Left kidney (tissue), 2 donors: ENCODE data around the gene ZNF629. TPM values are rescaled to one million over a fixed set of nuclear protein-coding genes. Genes with fewer than 3 reads are reported as not detected.

Experiments used
- DNase-seq: peaks from one replicate; pipeline ENCODE4 v3.0.0-alpha.2; 2013
- polyA plus RNA-seq: library from polyadenylated mRNA; unstranded; fragments of 120-200 nt; gene quantifications from one replicate; pipeline ENCODE4 v1.2.1, GENCODE V29; 2013; ENCODE audit not compliant: insufficient read length

Gene ZNF629
- polyA plus RNA-seq, 1 donor: 27.6 TPM

DNA sequence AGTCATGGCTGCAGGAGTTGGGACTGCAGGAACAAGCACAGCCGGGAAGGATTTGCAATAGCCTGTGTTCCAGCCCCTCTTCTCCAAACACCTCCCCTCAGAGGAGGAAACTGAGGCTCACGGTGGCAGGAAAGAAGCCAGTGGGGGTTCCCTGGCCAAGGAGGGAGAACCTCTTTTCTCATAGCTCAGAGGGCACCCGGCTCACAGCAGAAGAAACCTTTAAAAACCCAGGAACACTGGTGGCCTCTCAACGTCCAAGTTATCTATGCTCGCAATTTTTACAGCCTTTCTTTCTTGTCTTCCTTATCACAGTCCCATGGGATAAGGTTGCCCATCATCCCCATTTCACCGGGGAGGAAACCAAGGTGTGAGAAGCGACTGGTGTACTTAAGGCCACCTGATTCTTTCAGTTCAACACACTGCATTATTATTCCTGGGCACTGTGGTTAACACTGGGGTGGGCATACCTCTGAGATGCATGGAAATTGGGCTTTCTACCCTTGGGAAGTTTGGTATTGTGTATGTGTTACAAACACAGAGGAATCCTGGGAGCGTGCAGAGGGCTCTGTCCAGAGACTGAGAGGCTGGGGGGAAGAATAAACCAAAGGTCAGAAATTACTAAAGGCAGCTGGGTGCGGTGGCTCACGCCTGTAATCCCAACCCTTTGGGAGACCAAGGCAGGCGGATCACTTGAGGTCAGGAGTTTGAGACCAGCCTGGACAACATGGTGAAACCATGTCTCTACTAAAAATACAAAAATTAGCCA is 791 bp upstream of the ZNF629 start:
- no peak for DNase-seq

DNA sequence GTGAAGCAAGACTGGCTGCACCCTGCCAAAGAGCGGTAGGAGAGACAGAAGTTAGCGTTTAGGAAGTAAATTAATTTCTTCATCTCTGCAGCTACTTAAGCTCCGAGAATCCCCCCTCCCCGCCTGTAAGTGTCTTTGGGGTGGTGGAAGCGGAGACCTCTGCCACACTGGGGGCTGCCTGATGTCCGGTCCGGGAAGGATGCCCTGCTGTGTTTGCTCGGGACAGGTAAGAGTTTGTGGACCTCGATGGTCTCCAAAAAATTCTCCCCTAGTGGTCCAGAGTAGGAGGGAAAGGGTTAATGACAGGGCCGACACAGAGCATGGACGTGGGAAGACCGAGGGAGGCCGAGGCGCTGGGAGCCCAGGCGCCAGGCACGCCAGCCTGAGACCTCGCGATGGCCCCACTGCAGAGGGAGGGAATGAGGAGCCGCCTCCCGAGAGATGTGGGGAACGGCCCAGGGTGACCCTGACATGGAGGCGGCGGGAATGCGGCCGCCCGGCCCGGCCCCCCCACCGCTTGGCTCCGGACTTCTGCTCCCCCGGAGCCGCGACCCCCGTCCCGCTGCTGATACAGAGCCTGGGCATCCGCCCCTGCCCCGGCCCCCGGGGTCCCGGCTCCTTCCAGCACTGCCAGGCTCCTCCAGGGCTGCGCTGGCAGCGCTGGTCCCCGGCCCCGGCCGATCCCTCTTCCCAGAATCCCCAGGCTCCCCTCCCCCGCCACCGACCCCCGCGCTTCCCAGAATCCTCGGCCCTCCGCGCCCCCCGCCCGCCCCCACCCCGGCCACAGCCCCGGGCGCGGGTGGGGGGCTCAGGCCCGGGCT is 680 bp downstream of the ZNF629 start:
- DNase-seq: no peak

DNA sequence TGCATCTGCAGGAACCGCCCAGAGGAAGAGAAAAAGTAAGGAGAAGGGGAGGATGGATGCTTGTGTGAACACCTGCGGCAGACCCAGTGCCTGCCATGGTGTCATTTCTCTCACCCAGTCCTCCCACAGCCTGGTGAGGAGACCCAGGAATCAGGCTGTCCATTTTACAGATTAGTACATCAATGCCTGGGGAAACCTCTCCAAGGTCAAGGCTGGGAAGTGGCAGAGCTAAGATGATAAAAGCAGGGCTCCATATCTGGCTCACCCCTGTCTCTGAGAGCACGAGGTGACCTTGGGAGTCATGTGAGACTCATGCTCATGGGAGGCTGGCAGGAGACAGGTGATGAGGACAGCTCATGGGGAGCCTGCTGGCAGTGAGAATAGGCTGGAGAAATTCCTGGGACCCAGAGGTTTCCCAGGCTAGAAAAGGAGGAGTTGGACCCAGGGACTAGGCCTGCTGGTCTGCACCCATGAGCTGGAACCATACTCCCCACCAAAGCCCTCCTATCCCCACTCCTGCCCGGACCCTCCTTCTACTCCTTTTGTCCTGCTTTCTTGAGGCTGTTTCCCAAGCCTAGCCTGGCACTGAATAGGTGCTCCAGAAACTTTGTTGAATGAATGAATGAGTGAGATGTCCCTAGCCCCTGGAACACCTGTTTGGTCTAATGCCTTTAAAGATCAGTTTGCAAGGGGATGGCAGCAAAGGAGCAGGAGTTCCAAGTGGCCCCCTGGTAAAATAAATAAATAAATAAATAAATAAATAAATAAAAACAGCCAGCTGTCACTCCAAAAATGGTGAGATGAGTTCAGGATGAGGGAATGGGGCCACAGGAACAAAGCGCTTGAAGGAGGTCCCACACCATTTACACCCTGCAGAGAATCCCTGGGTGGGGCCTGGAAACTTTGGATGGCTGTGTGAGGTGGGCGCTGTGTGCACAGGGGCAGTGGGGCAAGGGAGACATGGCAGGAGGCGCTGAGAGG is 1.6 kb downstream of the ZNF629 start:
- no peak for DNase-seq

DNA sequence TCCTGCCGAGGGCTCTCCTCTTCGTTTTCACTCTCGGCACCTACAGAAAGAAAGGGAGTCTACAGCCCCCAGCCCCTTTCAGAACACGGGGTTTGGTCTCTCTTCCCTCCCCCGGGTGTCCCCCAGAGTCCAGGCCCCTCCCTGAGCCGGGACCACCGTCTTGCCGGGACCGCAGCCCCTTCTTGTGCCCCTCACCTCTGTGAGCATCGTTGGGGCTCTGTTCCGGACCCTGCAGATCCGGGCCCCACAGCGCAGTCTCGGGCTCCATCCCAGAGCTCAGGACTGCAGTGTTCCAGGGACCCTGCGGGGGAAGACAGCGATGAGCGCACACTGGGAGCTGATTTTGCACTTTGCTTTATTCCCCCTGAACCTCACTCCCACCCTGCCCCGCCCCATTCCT is 2.8 kb downstream of the ZNF629 start:
- no peak for DNase-seq

DNA sequence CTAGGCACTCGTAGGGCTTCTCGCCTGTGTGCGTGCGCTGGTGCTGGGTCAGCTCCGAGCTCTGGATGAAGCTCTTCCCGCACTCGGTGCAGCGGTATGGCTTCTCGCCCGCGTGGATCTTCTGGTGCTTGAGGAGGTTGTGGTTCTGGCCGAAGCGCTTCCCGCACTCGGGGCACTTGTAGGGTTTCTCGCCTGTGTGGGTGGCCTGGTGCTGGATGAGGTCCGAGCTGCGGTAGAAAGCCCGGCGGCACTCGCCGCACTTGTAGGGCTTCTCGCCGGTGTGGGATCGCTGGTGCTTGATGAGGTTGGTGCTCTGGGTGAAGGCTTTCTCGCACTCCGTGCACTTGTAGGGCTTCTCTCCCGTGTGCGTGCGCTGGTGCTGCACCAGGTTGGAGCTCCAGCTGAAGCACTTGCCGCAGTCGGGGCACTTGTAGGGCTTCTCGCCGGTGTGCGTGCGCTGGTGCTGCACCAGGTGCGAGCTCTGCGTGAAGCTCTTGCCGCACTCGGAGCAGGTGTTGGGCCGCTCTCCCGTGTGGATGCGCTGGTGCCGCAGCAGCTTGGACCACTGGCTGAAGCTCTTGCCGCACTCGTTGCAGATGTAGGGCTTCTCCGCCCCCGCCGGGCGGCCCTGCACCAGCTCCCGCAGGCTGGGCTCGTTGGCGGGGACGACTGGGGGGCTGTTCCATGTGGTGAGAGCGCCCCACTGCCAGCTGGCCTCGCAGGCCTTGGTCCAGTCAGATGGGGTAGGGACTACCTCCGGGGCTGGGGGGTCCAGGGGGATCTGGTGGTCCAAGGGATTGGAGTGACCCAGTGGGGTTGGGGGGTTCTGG is 3.5 kb downstream of the ZNF629 start:
- DNase-seq: no peak

DNA sequence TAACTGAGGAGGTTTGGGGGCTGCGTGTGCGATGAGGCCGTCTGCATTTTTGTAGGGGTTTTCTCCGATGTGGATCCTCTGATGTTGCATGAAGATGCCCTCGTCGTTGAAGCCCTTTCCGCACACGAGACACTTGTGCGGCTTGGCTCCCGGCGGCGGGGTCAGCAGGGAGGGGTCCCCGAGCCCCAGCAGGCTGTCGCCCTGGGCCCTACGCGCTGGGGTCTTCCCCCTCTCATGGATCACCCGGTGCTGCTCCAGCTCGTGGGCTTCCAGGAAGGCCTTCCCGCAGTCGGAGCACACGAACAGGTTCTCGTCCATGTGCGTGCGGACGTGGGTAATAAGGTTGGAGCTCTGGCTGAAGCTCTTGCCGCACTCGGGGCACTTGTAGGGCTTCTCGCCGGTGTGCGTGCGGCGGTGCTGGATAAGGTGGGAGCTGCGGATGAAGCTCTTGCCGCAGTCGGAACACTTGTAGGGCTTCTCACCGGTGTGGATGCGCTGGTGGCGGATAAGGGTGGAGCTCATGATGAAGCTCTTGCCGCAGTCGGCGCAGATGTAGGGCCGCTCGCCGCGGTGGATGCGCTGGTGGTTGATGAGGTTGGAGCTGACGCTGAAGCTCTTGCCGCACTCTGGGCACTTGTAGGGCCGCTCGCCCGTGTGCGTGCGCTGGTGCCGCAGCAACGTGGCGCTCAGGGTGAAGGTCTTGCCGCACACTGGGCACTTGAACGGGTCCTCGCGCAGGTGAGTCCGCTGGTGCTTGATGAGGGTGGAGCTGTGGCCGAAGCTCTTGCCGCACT is 4.3 kb downstream of the ZNF629 start:
- DNase-seq: no peak

DNA sequence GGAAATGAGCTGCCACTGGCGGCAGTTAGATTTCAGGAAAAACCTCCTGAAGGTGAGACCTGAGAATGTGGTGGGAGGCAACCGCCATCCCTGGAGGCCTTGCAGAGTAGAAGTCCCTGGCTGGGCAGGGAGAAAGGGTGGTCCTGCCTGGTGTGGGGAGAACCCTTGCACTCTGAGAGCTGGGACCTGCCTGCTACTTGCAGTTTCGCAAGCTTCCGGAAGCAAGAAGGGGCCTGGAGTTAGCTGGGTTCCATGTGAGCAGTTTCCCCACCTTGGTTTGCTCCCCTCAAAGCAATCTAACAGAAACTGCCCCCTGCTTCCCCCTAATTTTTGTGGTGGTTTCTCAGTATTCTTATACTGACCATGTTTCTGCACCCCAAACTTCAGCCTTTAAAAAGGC is 6.5 kb downstream of the ZNF629 start:
- no peak for DNase-seq

DNA sequence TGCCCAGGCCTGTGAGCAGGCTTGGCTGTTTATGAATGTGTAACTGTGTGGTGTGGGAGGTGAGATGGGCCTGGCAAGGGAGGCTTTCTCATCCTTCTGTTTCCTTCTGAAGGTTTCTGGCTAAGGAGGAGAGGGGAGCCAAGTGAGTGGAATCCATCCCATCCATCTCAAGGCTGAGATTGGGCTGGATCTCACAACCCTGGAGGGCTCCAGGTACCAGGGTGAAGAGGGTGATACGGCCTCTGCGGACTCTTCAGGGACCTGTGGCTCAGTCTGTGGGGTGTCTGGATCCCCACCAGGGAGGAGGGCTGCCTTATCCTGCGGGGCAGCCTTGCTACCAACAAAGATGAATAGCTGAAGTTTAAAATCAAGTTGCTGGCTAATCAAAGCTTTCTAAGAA is 7.0 kb downstream of the ZNF629 start:
- DNase-seq: no peak

DNA sequence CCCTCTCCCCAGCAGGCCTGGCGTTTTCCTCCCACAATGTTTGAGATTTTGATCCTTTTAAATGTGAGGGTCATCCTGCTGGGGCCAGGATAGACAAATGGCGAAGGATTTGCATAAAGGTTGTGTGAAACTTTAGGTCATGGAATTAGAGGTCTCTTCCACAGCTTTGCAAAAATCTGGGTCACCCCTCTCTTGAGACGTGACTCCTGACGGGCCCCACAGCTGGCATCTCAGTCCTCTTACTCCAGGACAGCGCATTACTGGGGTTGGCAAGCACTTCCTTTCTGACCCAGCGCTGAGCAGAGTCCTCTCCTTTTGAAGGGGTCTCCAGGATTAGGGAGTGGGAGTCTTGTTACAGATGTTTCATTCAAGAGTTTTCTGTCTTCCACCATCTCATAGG is 7.4 kb downstream of the ZNF629 start:
- DNase-seq: no peak

DNA sequence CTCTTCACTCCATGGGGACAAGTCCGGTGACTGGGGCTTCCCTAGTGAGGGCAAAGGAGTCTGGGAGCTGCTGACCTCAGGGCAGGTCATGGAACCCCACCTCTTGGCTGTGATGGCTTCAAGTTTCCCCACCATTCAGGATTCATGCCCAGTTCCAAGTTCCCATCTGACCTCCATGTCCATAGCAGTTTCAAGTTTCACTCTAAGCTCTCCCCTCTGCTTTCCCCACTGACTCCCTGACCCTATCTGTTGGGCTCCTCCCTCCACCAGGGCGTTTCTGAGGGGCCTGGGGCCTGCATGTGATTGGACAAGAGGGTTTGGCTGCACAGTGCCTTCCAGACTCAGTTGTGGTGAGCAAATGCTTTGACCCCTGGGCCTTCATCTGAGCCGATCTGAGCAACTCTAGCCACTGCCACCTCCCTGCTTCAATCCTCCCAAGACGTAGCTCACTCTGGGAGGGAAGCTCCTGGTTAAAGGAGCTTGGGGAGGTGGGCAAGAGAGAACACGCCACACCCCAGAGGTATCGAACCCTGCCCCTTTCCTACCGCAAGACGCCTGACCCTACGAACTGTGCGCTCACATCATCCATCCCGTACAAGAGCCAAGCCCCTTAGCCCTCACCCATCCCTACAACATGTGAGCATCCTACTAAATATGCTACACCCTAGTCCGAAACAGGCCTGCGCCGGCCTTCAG is 8.3 kb downstream of the ZNF629 start:
- DNase-seq: no peak

DNA sequence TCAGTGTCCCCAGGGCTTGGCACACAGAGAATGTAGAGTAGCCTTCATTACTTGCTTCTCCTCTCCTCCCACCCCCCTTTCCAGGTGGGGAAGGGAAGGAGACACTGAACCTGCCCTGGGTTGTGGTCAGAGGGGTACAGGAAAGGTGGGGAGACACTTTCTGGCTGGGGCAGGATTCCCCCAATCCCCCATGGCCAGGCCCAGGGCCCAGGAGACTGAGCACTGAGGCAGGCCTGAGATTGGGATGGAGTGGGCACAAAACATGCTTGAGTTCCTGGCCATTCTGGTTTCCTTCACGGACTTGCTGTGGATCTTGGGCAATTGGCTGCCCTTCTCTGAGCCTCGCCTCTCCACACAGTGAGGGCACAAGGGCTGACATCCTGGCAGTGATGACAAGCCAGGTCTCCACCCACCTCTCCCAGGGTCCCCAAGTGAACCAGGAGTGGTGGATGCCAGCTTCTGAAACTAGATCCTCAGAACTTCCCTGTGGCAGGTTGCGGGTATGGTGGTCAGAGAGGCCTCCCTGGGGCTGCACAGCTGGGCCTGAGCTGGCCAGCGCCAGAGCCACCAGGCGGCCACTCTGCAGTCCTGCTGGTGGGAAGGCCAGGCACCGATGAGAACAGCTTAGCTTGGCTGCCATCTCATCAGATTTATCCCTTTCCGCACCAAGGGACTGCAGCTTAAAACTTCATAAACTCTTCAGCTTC is 9.3 kb downstream of the ZNF629 start:
- no peak for DNase-seq

DNA sequence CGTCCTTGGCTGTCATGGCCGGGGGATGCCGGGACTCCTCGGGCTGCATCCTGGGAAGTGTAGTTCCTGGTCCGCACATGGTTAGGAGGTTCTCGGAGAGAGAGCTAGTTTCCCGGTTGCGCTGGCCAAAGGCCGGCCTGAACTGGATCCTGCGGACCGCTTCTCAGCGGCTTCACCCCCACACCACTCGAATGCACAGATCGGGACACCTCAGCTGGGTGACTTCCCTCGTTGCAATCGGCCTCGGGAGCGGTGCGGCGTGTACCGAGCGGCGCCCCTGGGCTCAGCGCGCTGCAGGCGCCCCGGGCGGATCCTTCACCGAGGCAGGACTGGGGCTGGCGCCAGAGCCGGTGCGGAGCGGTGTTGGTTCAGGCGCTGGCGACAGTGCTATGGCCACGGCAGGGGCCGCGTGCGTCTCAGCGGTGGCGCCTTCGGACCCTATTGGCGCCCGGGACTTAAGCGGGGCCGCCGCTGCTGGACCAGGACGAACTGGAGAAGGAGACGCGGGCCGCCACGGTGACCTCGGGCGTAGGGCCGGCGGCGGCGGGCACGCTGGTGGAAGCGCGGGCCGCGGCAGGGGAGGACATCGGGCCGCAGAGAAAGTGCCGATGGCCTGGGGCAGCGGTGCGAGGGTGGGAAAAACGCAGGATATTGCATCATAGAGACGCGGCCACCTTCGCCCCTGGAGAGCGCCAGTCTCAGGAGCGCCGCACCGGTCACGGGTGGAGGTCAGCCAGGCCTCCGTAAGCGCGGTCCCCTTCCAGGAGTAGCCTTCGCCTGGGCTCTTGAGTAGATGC is 11.4 kb downstream of the ZNF629 start:
- DNase-seq: peak; percentile 82

DNA sequence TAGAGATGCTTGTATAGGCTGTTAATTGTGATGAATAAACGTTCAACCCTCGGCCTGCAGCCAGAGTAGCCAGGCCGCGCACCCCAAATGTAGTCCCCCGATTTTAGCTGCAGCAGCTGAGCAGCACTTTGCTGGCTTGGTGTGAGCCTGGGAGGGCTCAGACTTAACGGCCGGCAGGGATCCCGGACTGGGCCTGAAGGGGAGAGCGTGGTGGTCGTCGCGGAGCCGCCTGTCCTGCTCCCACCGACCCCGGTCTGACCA is 11.9 kb downstream of the ZNF629 start:
- no peak for DNase-seq

DNA sequence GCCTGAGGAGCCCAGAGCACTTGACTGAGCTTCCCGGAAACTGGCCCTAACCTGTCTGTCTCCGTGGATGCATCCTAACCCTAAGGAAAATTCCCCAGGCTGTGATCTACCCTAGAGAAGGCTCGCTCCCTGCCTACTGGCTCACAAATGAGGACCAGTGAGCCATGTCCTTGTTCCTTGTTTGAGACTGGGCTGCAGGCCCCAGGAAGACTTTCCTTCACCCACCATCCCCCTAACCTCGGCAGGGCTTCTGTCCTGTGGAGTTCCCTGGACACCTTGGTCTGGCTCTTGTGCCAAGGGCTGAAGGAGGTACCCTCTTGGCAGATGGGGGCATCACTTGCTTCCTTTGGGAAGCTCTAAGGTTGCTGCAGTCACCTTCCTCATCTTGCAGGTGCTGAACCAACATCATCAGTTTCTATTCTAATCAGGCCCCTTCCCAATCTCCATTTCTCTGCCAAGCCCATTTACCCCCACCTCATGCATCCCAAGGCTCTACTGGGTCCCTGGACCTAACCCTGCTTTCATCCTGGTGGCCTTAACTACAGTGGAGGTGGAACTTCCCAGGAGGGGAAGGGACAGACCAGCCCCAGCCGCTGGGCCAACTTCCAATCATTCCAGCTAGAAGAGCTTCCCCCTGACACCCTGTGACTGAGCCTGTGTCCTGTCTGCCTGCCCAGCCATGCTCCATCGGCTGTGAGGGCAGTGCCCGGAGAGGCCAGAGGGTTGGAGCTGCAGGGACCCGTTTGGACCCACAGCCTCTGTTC is 12.5 kb downstream of the ZNF629 start:
- no peak for DNase-seq

DNA sequence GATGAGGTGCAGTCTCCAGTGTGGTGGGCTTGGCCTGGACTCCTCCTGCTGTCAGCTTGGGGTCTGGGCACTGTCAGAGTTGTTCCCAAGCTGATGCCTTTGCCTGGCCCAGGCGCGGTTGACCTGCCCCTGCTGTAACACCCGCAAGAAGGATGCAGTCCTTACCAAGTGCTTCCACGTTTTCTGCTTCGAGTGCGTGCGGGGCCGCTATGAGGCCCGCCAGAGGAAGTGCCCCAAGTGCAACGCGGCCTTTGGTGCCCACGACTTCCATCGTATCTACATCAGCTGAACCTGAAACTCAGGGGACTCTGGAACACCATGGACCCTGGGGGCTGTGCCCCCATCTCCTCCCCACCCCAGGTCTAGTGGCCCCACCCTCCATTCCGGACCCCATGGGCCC is 13.2 kb downstream of the ZNF629 start:
- DNase-seq: no peak

DNA sequence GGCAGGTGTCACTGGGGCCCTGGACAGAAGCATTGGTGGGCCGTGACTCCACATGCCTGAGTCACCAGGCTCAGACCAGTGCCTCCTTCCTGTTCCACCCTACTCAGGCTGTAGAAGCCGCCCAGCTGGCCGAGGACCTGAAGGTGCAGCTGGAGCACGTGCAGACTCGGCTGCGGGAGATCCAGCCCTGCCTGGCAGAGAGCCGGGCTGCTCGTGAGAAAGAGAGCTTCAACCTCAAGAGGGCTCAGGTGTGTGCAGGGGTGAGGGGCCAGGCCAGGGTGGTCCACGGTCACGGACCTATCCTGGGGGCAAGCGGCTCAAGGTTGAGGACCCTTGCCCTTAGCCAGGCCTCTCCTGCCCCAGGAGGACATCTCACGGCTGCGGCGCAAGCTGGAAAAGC is 15.3 kb downstream of the ZNF629 start:
- DNase-seq: no peak

DNA sequence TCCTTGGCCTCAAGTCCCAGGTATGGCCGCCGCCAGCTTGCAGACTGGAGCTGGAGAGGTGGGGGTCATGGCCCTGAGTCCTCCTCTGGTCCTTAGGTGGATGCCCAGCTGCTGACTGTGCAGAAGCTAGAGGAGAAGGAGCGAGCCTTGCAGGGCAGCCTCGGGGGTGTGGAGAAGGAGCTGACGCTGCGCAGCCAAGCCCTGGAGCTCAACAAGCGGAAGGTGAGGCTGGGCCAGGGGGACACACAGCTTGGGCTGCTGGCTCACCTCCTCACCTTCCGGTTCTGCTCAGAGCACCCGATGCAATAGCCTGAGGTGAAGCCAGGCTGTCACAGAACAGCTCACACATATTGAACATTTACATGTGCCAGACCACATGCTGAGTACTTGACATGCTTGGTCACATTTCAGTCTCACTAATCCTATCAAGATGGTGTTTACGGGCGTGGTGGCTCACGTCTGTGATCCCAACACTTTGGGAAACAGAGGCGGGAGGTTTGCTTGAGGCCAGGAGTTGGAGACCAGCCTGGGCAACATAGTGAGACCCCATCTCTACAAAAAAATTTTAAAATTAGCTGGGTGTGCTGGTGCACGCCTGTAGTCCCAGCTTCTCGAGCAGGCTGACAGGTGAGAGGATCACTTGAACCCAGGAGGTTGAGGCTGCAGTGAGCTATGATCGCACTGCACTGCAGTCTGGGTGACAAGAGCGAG is 17.5 kb downstream of the ZNF629 start:
- DNase-seq: no peak
